Epithelial cell of proximal tubule (primary cell): ENCODE measurements around the gene GASK1A. TPM values are rescaled to one million over a fixed set of nuclear protein-coding genes. Genes with fewer than 3 reads are reported as not detected.

Source experiments
- DNase-seq: peaks from one replicate; pipeline ENCODE4 v3.0.0-alpha.2; 2011; ENCODE audit warnings: low read depth
- H3K4me3 ChIP-seq: 2 replicates; pipeline ENCODE4 v1.5.1; 2011; ENCODE audit warnings: low read depth, mild to moderate bottlenecking, low read length
- total RNA-seq: library from RNA; depleted of rRNA; stranded (reverse); fragments of >200 nt; gene quantifications from 2 replicates; pipeline ENCODE4 v1.2.3, GENCODE V29; 2015
- TF ChIP-seq, protein P1 (sequence below): conservative IDR thresholded peaks from 2 replicates; pipeline ENCODE4 v1.5.1; 2012; ENCODE audit warnings: low read depth, mild to moderate bottlenecking, low read length

GASK1A gene
- total RNA-seq, 1 donor from 2014 or later: 1.1 TPM

DNA sequence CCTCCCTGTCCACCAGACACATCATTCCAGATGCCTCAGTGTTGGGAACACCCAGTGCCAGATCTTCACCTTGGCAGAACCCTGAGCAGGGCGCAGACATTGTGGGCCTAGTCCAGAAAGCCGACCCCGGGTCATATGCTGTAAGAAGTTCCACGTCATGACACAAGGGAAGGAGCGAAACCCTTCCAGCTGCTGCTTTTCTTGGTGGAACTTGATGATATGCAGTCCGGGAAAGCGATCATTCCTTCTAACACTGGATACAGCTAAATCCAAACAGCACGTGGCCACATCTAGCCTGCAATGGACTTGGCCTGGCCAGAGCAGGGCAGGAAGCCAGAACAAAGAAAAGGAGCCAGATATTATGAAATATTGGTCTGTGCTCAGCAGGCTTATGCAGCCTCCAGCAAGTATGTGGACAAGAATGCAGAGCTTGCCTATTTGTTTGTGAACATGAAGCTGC lies 22.0 kb downstream of the GASK1A start:
- peak; percentile 2 for DNase-seq
- TF ChIP-seq, protein P1, sequence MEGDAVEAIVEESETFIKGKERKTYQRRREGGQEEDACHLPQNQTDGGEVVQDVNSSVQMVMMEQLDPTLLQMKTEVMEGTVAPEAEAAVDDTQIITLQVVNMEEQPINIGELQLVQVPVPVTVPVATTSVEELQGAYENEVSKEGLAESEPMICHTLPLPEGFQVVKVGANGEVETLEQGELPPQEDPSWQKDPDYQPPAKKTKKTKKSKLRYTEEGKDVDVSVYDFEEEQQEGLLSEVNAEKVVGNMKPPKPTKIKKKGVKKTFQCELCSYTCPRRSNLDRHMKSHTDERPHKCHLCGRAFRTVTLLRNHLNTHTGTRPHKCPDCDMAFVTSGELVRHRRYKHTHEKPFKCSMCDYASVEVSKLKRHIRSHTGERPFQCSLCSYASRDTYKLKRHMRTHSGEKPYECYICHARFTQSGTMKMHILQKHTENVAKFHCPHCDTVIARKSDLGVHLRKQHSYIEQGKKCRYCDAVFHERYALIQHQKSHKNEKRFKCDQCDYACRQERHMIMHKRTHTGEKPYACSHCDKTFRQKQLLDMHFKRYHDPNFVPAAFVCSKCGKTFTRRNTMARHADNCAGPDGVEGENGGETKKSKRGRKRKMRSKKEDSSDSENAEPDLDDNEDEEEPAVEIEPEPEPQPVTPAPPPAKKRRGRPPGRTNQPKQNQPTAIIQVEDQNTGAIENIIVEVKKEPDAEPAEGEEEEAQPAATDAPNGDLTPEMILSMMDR: no peak
- no peak overlapping the region for H3K4me3 ChIP-seq

DNA sequence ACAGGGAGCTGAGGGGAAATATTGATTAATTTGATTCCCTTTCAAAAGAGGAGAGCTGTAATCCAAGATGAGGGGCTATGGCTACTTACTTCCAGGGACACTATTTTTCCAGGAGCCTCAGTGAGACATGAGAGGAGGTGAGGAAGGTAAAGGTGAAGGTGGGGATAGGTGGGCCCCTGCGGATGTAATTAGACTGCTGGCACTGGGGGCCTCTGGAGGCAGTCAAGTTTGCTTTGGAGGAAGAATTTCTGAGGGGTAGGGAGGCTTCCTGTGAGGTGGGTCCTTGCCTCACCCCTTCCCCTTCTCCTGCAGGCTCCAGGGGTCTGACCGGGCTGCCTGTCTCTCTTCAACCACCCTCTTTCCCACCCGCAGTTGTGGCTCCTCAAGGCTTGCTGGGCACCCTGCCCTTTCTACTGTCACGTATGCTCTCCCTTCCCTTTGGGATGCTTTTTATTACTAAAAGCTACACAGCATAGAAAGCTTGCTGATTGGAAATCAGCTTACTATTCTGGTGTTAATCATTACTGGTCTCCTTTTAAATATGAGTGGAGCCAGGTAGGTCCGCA lies 22.5 kb downstream of the GASK1A start:
- DNase-seq: no peak
- TF ChIP-seq, protein P1: no peak
- H3K4me3 ChIP-seq: no peak overlapping the region

DNA sequence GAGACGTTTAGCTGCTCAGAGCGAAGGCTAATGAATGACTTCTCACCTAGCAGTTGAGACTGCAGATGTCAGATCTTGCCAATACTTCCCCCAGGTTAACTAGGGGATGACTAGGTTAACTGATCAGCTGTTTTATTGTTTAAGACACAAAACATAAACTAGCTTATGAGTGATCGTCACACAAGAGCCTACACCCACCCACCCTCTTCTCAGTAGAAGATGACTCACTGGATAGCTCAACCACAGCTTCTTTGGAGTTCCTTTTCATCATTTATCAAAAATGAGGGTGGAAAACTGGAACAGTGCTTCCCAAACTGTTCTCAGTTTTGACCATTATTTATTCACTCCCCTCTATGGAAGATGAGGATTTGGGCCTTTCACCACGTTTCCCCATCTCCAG lies 25.2 kb downstream of the GASK1A start:
- DNase-seq: no peak
- TF ChIP-seq, protein P1: no peak
- H3K4me3 ChIP-seq: no peak overlapping the region

DNA sequence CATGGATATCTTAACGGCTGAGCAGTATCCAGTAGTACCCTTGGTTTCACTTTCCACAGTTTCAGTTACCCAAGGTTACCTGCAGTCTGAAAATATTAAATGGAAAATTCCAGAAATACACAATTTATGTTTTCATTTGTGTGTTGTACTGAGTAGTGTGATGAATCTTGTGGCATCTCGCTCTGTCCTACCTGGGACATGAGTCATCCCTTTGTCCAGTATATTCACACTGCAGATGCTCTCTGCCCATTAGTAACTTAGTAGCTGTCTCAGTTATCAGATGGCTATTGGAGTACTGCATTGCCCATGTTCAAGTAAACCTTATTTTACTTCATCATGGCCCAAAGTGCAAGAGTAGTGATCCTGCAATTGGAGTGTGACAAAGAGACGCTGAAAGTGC lies 26.1 kb downstream of the GASK1A start:
- DNase-seq: no peak
- TF ChIP-seq, protein P1: no peak
- no peak overlapping the region for H3K4me3 ChIP-seq

DNA sequence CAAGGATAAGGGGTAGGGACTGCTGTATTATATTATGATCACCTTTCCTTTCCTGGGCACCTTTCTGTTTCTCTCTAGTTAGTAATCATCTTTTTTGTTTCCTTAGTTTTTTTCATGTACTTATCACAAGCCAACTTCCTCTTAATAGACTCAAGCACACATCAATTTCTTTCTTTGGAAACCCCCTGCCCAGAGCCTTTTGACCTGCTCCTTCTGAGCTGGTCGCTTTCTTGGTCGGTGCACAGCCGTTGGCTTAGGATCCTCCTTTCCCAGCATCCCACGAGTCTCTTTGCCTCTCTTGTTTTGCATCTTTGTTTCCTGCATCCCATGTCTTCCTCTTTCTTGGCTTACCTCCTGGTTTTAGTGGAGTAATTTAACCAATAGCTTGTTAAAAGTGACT lies 26.9 kb downstream of the GASK1A start:
- TF ChIP-seq, protein P1: no peak
- no peak overlapping the region for H3K4me3 ChIP-seq
- no peak for DNase-seq

DNA sequence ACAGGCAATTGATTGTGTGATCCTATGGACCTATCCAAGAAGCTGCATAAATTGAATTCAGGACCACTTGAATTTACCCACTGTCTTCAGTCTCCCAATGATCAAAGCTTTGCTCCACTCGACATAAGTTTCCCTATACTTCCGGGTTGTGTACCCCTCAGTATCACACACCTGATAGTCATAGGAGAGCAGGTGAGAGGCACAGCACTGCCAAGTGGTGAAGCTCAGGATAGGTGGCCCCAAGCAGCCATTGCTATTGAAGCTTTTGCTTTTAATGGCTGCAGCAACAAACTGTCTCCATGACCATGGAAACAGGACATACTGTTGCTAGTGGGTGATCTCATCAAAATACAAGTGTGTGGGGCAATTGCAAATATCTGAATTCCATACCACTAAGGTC lies 27.7 kb downstream of the GASK1A start:
- no peak for DNase-seq
- TF ChIP-seq, protein P1: no peak

DNA sequence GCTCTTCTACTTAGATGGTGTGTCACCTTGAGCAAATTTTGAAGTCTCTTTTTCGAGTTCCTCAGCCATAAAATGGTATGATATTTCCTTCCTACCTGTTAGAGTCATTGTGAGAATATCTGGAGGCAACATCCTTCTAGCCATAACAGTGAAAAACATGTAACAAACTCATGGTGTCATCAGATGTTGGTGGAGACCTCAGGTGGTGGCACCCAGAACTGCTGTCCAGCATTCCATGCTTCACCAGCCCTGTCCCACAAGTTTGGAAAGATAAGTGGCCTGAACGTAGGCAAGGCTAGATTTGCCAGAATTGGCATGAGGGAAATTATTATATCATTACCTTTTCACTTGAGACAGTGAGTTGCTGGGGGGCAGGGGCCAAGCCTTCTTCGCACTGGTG lies 30.4 kb downstream of the GASK1A start:
- no peak overlapping the region for H3K4me3 ChIP-seq
- TF ChIP-seq, protein P1: no peak

More for the DNA sequence above, 27.7 kb downstream of the GASK1A start:
- no peak overlapping the region for H3K4me3 ChIP-seq

More for the DNA sequence above, 30.4 kb downstream of the GASK1A start:
- no peak for DNase-seq
